T-helper 1 cell (primary cell): Measurements from ENCODE around the gene CIAPIN1.
A peak's percentile ranks its signal among the peaks of the same experiment; 100 is the strongest.
"Not testable (repeated sequence)": the region's sequence is repeated elsewhere in the genome, so short reads cannot be mapped to it uniquely, and the experiment has no call there.

Source experiments
- DNase-seq, 5 donors: peaks; one replicate each; pipeline ENCODE4 v3.0.0-alpha.2; 2012 to 2020

The CIAPIN1 gene

DNA sequence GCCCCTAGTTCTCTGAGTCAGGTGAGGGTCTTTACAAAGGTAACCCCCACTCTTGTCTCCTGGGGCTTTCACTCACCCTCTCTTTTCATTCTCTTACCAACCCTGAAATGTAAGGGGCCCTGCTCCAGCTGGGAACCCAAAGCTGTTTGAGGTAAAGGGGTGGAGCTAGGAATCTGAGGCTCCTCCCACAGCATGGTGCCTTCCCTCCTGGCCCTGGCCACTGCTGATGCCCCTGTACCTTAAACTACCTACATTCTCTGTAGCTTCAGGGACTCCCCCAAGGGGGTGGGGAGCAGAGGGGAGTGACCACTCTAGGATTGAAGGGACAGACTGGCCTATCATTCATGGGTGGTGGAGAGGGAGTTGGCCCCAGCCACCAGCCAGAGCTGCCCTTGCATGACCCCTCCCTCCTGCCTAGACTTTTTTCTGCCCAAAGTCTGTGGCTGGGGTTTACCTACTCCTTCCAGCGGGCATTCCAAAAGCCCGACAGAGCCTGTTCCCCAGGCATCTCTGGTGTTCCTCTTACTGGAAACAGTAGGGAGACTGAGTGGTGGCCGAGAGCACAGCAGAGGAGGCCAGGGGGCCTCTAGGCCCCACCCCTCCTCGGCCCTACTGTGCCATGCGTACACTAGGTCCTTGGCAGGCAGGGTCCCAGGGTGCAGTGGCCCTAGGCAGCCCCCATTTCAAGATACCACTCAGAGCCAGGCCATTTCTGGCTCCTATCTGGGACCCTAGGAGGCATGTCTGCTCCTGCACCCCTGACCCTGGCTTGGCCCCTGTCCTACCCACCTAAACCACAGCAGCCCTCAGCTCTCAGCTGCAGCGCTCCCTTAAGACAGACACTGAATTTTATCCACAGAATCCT lies 29.6 kb upstream of the CIAPIN1 start:
- DNase-seq: peak in 1 of 5 donors; percentile 4

DNA sequence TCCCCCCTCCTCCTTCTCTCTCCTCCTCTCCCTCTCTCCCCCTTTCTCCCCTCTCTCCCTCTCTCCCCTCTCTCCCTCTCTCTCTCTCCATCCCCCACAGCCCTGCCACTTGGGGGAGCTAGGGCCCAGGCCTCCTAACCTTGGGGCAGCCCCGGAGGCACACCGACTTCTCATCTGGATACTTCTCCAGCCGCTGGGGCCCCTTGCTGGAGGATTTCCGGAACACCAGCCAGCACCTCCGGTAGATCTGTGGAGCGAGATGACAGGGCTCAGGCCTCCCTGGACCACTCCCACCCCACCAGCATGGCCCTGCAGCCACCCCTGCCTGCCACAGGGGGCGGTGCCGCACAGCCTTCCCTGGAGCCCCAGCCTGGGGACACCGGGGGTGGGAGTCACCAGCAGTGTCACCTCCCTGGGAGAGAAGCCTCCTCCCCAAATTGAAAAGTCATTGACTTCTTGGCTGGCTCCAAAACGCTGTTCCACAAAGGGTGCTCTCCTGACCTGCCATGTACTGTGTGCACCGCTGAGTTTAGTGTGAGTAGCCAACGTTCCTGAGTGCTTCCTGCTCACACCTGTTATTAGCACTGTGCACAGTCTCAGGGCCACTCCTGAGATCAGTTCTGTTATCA lies 28.6 kb upstream of the CIAPIN1 start:
- DNase-seq: peak; percentile 48 to 86 (median 67)

DNA sequence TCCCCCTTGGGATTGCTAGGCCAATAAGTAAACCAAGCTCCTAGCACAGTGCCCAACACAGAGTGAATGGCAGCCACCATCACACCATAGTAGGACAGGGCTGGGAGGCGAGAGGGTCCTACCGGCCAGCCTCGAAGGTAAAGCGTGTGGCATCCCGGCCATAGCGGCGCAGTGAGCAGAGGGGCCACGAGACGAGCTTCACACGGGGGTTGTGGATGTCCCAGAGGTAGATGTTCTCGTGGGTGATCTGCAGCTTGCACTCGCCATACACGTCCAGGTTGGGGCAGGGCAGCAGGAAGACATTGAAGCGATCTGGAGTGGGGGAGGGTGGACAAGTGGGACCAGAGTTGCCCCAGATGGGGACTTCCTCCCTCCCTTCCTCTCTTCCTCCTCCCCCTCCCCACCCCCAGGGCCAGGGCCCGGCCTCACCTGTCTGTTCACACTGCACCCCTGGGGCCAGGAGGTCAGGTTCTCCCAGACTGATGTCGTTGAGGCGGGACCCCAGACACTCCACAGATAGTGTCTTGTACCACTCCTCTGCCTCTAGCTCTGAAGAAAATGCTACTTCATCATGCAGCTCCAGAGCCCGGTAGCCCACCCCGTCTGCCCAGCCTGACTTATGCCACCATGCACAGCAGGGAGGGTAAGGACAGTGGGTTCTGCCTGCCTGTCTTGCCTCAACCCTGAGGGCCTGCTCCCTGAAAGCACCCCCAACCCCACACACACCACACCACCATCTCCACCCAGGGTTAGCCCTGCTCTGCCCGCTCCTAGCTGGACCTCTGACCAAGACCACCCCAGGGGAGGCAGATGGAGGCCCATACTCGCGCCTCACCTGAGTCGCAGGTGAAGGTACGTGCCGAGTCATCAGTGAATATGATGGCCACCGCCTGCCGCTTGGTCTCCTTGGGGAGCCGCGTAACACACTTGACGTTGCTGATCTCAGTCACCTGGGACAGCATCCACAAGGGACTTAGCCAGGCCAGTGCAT lies 27.8 kb upstream of the CIAPIN1 start:
- DNase-seq: peak in 1 of 5 donors; percentile 11

DNA sequence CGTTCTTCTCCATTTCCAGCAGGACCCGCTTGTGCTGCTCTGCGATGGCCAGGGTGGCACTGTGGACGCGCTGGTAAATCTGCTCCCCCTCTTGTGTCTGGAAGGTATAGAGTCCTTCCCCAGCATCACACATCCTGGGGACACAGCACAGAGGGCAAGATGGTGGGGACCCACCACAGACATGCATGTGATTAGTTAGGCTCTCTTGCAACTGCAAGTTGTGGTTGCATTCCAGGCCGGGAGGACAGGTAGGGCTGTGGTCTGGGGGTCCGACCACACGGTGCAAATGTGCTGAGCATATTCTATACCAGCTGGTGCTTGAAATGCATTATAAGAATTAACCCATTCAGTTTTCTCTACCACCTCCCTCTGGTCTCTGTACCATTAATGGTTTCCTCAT lies 26.7 kb upstream of the CIAPIN1 start:
- DNase-seq: no peak

DNA sequence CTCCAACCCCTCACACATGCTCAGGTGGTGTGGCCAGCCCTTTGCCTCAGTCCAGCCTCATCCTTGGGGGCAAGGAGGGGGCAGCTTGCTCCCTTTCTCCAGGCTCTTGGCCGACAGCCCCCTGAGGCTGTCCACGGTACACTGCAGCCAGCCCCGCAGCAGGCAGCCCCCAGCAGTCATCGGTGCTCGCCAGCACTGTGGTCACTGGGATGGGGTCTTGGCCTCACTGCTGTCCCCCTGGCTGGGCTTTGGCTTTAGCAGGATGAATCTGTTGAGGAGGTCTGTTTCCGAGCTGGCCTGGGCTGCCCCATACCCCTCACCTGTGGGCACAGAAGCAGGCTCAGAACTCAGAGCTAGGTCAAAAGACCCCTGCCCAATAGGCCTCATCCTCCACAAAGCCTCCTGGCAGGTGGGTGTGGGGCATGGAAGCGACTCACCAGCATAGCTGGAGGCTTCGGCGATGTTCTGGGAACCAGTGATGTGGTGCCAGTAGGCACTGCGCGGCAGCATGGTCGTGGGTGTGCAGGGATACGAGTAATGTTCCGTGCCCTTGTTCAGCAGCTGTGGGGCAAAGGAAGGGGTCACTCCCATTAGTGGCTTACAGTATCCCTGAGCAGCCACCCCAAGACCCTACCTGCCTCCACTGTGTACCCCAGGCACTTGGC lies 26.1 kb upstream of the CIAPIN1 start:
- DNase-seq: no peak

DNA sequence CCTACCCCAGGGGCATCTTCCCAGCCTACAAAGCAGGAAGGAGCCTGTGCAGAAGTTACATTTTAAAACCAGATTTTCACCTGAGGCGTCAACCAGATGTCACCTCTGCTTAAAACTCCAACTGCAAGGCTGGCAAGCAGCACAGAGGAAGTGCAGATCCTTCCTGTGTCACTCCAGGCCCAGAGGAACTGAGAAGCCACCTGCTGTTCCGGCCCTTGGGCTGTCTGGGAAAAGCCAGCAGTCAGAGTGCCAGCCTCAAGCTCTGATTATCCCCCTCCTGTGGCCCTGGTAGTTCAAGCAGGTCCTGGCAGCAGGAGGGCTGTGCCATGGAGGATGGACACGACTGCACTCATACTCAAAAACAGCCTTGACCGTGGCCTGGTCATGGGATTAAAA lies 25.5 kb upstream of the CIAPIN1 start:
- DNase-seq: no peak

DNA sequence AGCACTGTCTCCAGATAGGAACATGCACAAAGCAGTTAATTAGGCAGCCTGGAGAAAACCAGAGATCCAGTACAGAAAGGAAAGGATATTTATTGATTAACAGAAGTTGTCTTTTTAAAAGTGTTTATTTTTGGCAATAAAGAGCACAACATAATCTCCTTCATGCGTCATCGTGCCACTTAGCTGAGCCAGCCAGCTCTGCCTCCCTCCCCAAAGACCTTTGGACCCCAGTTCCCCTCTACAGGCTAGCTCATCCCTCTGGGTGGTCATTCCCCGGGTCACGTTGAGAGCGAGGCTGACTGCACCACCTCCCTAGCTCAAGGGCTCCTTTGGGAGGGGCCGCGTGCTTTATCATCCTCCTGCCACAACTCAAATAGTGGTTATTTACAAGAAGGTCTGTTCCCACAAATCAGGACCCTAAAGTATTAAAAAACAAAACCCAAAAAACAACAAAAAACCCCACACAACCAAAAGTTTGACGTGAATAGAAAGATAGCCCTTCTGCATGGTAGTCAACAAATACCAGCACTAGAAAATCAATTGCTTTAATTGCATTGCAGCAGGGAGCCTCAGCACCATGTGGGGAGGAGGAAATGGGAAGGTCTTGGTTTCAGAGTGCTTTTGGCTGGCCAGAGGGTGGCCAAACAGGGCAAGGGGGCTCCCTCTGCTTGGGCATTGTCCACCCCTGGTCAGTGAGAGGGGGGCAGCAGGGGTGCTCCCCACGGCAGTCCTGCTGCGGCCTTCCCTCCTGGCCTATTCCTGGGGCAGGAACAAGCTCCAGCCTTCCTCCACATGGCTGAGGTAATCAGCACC lies 24.9 kb upstream of the CIAPIN1 start:
- no peak for DNase-seq

DNA sequence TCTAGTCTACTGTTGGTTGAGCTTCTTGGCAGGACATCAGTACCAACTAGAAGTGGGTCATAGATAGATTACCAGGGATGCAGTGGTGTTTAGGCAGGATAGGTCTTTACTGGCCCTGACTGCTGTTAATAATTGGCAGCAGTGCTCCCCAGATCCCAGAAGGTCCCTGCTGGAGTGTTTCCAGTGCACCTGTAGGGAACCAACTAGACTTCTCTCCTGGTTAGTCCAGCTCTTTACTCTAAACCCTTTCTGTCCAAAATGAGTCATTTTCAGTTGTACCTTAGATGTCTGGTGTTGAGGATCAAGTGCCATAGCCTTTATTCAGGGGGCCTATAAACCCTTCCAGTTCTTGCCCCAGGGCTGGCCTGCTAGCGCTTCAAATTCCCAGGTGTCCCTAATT lies 24.0 kb upstream of the CIAPIN1 start:
- DNase-seq: no peak

DNA sequence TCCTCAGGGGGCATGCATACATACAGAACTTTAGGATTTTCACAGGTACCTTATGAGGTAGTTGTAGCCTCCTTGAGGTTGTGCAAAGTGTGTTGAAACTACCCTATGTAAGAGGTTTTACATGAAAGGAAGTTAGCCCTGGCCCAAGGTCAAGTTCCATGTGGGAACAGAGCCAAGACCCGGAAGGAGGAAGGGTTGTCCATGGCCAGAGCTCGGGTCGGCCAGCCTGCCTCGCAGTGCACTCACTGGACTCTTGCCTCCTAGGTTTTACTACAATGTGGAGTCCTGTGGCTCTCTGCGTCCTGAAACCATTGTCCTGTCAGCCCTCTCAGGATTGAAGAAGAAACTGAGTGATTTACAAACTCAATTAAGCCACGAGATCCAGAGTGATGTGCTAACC lies 23.5 kb upstream of the CIAPIN1 start:
- no peak for DNase-seq

DNA sequence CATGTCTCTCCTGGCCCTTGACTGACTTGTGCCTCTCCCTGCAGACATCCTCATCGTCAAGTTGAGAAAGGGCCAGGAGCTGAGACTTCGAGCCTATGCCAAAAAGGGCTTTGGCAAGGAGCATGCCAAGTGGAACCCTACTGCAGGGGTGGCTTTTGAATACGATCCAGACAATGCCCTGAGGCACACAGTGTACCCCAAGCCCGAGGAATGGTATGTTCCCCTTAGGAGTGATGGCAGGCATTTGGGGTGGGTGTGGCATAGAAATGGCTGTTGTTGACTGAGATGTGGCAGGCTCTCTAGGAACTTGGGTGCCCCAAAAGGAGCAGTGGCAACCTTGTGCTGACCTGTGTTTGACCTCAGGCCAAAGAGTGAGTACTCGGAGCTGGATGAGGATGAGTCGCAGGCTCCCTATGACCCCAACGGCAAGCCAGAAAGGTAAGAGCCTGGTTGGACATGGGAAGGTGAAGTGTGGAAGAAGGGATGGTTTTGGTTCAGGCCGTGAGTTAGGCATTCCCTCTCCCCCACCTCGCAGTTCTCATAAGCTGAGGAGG lies 22.8 kb upstream of the CIAPIN1 start:
- peak in 1 of 5 donors; percentile 0 for DNase-seq

DNA sequence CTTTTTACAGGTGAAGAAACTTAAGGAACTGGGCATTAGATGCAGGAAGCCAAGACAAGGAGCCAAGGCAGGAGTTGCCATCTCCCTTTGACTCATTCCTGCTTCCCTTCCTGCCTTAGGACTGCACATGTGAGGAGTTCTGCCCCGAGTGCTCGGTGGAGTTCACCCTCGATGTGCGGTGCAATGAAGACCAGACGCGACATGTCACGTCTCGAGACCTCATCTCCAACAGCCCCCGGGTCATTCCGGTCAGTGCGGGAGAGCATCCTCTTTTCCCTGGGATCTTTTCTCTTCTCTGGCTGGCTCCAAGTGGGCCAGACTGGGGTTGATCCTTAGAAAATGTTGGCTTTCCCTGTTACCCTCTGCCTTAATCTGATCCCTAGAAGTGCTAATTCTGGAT lies 21.9 kb upstream of the CIAPIN1 start:
- DNase-seq: no peak

DNA sequence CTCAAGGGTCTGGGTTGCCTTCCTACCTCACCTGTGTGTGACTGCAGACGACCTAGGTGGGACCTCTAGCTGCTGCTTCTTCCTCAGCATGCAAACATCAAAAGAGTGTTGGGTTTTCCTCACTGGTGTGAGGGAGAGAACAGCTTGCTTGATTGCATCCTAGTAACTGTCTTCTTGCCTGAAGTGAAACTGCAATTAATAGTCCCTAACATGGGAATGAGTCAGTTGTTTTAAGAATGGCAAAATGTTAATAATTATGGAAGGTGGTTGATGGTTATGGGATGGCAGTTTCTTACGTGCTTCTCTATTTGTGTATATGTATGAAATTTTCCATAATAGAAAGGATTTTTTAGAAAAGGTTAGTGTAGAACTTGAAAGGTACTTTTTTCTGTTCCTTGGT lies 21.2 kb upstream of the CIAPIN1 start:
- no peak for DNase-seq

DNA sequence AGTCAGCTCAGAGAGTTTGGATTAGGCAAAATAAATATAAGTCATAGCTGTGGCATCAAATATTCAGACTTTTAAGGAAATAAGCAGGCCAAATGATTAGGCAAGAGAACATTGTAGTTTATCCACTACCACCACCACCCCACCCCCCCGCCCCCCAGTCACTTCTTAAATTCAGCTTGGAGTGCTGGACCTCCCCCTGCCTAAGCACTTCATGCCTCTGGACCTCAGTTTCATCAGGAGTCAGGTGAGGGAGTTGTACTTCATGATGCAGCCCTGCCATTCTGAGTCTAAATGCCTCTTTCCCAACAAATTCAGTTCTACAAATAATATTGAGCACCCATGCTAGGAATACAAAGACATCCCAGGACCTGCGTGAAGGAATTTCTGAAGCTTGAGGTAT lies 17.3 kb upstream of the CIAPIN1 start:
- no peak for DNase-seq

DNA sequence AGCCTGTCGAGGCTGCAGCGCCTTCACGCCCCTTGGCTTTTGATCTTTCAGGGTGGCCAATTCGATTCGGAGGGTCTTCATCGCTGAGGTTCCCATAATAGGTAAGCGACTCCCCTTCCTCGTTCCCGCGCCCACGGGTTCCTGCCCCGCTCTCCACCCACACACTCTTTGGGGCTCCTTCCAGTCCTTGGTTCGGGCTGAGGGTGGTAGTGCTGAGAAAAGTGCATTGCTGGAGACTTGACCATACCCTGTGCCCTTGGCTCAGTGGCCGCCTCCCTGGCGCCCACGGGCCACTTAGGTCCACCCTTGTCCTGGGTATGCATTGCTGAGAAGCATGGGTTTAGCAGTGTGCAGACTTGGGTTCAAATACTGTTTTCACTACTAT lies 15.8 kb upstream of the CIAPIN1 start:
- no peak for DNase-seq

DNA sequence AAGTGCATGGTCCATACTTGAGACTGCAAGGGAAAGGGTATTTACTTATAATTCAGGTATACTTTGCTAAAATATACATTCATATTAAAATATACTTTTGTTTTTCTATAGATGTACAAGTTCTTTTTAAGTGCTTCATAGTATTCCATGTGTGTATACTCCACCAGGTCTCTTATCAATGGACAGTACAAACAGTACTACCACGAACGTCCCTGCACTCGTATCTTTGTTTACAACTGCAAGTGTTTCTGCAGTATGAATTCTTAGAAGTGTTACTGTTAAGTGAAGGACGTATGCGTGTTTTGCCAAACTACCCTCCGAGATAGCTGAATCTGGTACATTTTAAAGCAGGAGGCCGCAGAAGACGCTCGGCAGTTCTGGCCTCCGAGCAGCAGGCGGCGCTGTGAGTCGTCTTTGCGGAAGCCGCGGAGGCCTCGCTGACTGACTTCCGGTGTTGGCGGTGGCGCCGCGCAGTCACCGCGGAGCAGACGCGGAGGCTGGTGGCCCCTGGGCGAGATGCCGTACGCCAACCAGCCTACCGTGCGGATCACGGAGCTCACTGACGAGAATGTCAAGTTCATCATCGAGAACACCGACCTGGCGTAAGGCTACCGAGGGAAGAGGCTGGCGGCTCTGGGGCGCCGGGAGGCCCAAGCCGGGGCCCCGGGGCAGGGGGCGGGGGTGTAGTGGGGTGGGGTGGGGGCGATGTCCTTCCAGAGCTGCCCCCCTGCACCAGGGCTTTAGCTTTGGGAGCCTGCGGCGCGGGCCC lies 15.2 kb upstream of the CIAPIN1 start, which contains the start of gene POLR2C:
Gene POLR2C, plus strand, starts transcription at position 471 of the 769 bp plus-strand sequence. Its CDS starts 46 bp downstream, at position 517.
- peak; percentile 81 to 92 (median 87) for DNase-seq

DNA sequence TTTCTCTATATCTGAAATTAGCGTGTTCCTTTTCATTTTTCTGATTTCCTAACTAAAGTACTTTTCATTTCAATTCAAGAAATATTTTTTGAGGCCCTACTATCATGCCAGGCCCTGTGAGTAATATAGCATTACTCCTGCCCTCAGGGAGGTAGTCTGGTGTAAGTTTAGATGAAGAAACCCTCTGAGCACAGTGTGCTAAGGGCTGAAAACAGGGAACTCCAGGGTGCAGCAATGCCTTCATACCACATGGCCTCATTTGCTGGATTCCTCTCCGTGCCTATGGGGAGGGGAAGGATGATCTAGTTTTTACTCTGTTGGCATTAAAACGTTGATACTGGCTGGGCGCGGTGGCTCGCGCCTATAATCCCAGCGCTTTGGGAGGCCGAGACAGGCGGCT lies 4.8 kb upstream of the CIAPIN1 start:
- DNase-seq: no peak

DNA sequence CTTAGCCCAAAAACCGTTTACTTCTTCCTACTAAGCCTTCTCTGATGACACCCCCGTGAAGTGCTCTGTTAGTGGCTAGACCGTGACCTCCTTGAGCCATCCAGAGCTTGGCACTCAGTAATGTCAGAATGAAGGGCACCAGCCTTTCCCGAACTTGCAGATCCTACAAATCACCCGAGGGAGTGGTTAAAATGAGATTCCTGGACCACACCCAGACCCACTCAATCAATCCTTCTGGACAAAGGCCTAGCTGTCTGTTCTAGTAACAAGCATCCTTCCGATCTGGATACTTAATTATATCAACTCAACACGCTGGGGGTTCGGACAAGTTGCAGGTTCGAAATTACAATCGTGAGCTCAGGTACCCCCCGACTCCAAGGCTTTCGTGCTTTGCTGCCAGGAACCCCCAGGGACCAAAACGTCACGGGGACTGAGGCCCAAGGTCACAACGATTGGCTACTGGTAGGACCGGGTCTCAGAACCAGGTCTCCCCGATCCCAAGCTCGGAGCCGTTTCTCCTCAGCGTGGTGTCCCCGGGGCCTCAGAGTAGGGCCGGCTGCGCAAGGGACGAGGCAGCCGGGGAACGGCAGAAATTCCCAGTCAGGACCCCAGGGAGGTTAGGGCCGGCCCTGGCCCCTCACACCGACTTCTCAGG lies 527 bp downstream of the CIAPIN1 start:
- peak in 2 of 5 donors; percentile 11 to 31 for DNase-seq

DNA sequence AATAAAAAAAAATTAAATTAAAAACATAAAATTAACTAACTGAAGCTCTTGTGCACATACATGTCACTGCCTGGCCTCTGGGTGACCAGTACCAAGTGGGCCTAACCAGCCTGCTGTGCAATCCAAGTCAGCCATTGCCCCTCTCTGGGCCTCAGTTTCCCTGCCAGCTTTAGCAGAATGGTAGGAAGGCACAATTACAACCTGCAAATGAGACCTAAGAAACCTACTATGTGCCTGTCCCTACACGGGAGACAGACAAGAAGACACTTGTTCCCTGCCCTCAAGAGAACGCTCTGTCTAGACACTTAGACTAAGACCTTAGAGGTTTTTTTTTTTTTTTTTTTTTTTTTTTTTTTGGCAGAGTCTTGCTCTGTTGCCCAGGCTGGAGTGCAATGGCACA lies 1.7 kb downstream of the CIAPIN1 start:
- no peak for DNase-seq

DNA sequence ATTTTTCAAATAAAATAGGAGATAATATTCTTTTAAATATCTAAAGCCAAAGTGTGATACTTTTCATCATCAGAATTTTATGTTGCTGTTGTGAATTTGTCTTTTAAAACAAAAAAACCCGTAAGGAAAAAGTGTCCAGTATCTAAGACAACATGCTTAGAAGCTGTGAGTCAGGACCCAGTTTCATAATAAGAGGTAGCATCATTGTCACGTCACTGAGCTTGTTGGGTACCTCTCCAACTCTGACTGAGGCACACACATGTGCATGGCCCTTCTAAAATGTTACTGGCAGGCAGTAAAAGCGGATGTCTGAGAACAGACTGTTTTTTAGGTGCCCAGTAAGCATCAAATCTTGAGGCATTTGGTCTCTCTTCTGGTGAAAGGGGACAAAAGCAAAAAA lies 2.5 kb downstream of the CIAPIN1 start:
- DNase-seq: no peak

DNA sequence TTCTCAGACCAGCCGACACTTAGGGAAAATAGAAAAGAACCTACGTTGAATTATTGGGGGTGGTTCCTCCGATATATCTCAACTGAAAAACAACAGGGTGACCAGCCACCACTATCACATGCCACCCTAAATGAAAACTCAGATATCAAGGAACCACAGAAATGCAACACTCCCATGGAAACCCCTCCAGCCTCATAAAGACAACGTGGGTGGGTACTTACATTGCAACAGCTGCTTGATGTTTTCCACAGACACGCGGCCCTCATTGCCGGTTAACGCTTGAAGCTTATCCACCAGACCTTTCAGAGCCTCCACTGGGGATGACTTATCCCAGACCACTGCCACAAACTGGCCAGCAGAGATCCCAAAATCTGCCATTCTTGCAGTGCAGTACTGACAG lies 6.6 kb downstream of the CIAPIN1 start:
- DNase-seq: not testable (repeated sequence)
